ENCODE results near the gene SPINT2.

Gene SPINT2

GRCh38 chr19:38303517-38304351 lies 39.4 kb downstream of the SPINT2 start, which contains the start of gene C19orf33:
TSS of gene C19orf33 (plus strand) at chr19:38304251. CDS start at chr19:38304262, 11 bp downstream.
- DNase-seq: no peak

- DNase-seq: no peak
These were observed 40.0 kb downstream of the SPINT2 start for GRCh38 chr19:38304352-38304865.

- DNase-seq: peak; percentile 7
These were observed 40.6 kb downstream of the SPINT2 start for GRCh38 chr19:38304866-38305429.

- no peak for DNase-seq
These were observed 41.9 kb downstream of the SPINT2 start for GRCh38 chr19:38306236-38306635.

GRCh38 chr19:38307076-38307475 lies 42.7 kb downstream of the SPINT2 start:
- no peak for DNase-seq

GRCh38 chr19:38307597-38307996 lies 43.2 kb downstream of the SPINT2 start:
- no peak for DNase-seq

GRCh38 chr19:38308006-38308766 lies 43.8 kb downstream of the SPINT2 start:
- DNase-seq: no peak

GRCh38 chr19:38308926-38309614 lies 44.7 kb downstream of the SPINT2 start:
- no peak for DNase-seq

GRCh38 chr19:38309615-38310278 lies 45.4 kb downstream of the SPINT2 start:
- no peak for DNase-seq

- DNase-seq: no peak
These were observed 45.9 kb downstream of the SPINT2 start for GRCh38 chr19:38310279-38310670.

GRCh38 chr19:38310986-38311385 lies 46.6 kb downstream of the SPINT2 start:
- DNase-seq: no peak

- DNase-seq: peak; percentile 94
These were observed 51.5 kb downstream of the SPINT2 start, which contains the start of gene YIF1B for GRCh38 chr19:38315657-38316476. TSS of gene YIF1B (minus strand) at chr19:38315947. CDS start at chr19:38315917, 30 bp downstream.

- DNase-seq: no peak
These were observed 52.2 kb downstream of the SPINT2 start for GRCh38 chr19:38316477-38317067.

- no peak for DNase-seq
These were observed 52.8 kb downstream of the SPINT2 start for GRCh38 chr19:38317104-38317612.

GRCh38 chr19:38318660-38319059 lies 54.3 kb downstream of the SPINT2 start:
- no peak for DNase-seq

GRCh38 chr19:38319421-38320258 lies 55.3 kb downstream of the SPINT2 start, which contains the start of gene KCNK6:
TSS of gene KCNK6 (plus strand) at chr19:38319845. CDS start at chr19:38319951, 106 bp downstream.
- peak; percentile 26 for DNase-seq

GRCh38 chr19:38320969-38321339 lies 56.6 kb downstream of the SPINT2 start:
- DNase-seq: no peak

GRCh38 chr19:38321646-38322196 lies 57.3 kb downstream of the SPINT2 start:
- no peak for DNase-seq

- DNase-seq: no peak
These were observed 58.9 kb downstream of the SPINT2 start for GRCh38 chr19:38323291-38323690.

Data from RPMI8226 (cell line).